GM12872 (cell line): ENCODE data around the gene DUS1L.

Source experiments
- CTCF ChIP-seq: IDR thresholded peaks from 3 replicates; pipeline ENCODE4 v1.5.1; 2011; ENCODE audit warnings: low read depth, mild to moderate bottlenecking, low read length, moderate library complexity; ENCODE audit not compliant: insufficient read depth

Gene DUS1L

GRCh38 chr17:82065638-82066303 lies at the start of gene DUS1L:
DUS1L (minus strand) TSS chr17:82065804; CDS start chr17:82065059, 745 bp downstream.
- TF ChIP-seq CTCF: no peak

- no peak for TF ChIP-seq CTCF
These were observed 49.3 kb upstream of the DUS1L start for GRCh38 chr17:82114872-82115271.

- TF ChIP-seq CTCF: no peak
These were observed 48.8 kb upstream of the DUS1L start for GRCh38 chr17:82114447-82114846.

- no peak for TF ChIP-seq CTCF
These were observed 48.3 kb upstream of the DUS1L start for GRCh38 chr17:82113941-82114340.

- TF ChIP-seq CTCF: no peak
These were observed 47.8 kb upstream of the DUS1L start for GRCh38 chr17:82113422-82113821.

DNA sequence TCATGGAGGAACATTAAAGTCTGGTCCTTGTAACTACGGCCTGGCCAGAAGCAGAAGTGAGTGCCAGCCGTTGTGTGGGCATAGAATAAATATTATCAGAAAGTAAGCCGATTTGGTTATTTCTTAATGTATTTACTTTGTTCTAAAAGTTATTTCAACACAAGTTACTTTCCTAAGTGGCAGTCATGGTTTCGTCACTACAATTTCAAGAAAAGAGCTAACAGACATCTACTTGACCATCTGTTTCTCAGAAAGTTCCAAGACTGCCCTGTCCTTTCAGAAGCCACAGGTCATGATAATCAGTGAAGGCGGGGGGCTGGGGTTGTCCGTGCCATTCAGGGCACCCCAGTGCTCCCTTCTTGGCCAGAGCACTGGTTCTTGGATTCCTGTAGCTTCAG lies 47.3 kb upstream of the DUS1L start:
- TF ChIP-seq CTCF: no peak

- no peak for TF ChIP-seq CTCF
These were observed 46.7 kb upstream of the DUS1L start for GRCh38 chr17:82112181-82112913.
